GM12872 (cell line): ENCODE data around the gene IFITM5.

ENCODE experiments used
- CTCF ChIP-seq: IDR thresholded peaks from 3 replicates; pipeline ENCODE4 v1.5.1; 2011; ENCODE audit warnings: low read depth, mild to moderate bottlenecking, low read length, moderate library complexity; ENCODE audit not compliant: insufficient read depth

IFITM5 gene

GRCh38 chr11:253886-254270 lies 45.4 kb downstream of the IFITM5 start:
- TF ChIP-seq CTCF, result no peak

DNA sequence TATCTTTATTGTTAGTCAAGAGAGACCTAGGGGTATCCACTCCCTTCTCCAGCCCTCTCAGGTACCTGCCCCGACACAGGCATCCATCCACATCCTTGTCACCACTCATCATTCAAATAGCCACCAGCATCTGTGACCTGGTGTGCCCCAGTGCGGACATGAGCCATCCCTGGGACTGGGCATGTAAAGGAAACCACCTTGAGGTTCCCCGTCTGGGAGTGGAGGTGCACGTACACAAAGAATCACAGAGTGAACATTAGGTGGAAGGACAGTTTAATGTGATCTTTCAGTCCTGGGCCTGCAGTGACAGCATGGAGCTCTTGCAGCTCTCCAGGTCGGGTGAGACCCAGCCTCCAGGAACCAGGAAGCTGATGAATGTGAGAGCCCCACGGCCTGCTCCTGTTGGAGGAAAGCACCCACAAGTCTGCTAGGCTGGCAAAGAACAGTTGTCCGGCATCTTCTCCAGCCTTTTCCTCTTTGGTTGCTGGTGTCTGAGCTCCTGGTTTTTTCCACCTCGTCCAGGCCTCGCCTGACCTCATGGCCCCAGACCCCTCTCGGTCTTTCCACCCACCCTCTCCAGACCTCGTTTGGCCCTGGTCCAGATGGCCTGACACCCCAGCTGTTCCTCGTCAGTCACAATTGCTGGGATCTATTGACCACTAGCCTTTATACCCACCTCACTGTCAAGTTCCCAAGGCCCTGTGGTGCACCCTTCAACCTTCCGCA lies 46.0 kb downstream of the IFITM5 start:
- TF ChIP-seq CTCF, result no peak

DNA sequence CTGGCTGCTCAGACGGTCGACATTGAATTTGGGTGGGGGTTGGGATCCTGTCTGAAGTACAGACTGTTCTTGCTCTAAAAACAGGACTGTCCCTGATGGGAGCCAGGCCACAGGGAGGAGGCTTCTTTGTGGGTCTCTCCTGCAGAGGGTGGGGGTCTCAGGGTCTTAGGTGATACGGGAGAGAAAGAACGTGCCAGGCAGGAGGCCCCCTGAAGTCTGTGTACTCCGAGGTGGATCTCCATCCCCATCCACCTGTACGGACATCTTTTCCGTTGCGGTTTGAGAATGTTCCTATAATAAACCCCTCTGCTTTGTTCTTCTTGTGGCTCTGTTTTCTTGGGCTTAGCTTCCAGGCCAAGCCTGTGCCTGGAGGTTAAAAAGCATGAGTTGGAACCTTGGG lies 46.7 kb downstream of the IFITM5 start:
- no peak for TF ChIP-seq CTCF

DNA sequence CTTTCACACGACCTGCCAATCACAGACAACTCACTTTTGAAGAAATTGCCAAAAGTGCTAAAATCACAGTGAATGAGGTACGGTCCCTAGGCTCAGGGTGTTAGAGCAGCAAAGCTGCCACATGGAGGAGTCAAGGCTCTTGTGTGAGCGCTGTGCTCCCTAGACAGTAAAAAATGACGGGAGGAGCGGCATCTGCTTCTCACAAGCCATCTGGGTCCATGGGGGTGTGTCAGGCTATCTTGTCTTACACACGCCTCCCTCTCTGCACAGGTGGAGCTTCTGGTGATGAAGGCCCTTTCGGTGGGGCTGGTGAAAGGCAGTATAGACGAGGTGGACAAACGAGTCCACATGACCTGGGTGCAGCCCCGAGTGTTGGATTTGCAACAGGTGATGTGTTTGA lies 47.8 kb downstream of the IFITM5 start:
- no peak for TF ChIP-seq CTCF

GRCh38 chr11:250740-251299 lies 48.5 kb downstream of the IFITM5 start:
- peak; percentile 86 for TF ChIP-seq CTCF

DNA sequence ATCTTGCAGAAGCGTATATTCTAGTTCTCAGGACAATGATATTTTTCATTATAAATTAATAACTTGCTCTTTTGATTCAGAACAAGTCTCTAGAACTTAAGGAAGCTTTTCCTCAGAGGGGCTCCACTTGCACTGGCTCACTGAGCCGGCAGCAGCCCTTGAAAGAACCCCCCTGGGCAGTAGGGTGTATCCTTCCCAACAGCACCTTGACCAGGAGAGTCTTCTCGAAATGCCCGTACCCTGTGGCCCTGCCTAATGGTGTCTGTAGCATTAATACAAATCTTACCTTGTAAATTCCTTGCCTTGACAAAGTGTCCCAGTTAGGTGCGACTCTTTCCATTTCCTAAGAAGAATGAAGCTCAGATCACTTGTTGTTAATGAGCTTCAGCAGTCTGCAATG lies 49.1 kb downstream of the IFITM5 start:
- no peak for TF ChIP-seq CTCF

GRCh38 chr11:249062-249461 lies 50.3 kb downstream of the IFITM5 start:
- no peak for TF ChIP-seq CTCF
